ENCODE results near the gene YOD1.

YOD1 gene

DNA sequence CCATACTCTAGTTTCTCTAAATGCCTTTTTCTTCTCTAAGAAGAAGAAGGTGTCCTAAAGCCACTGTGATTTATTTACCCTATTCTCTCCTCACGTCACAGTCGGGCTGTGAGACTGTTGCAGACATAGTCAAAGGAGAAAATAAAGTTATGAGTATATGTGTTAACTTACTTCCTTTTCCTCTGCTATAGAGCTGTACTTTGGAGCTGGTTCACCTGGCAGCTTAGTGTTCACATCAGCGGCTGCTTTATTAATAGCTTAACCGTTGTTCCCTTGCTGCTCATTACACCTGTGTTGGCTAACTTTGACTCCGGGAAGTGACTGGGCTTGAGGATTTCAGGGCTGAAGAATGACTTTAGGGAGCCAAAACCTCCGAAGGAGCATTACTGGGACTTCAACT lies 5.7 kb upstream of the YOD1 start:
- Histone ChIP-seq H3K4me3 (IDR thresholded peaks at IDR 0.05; ENCODE audit: insufficient read depth, low read depth, low read length) (no peak overlapping the region), H2AFZ (ENCODE audit: low read depth) (no peak overlapping the region), H3K9ac (no peak overlapping the region), H3K4me2 (no peak overlapping the region), H4K20me1 (ENCODE audit: insufficient read depth) (no peaks in the 10 kb centered on the region), H3K36me3 (ENCODE audit: insufficient read depth) (no peaks in the 10 kb centered on the region), H3K79me2 (ENCODE audit: insufficient read depth, low read depth) (no peaks in the 10 kb centered on the region), H3K4me1 (ENCODE audit: low read depth, poor library complexity, severe bottlenecking) (peaks cover 46% of the 10 kb centered on the region), H3K27ac (no peak overlapping the region), H3K27me3 (ENCODE audit: insufficient read depth, low read depth) (no peaks in the 10 kb centered on the region)
- TF ChIP-seq, protein P1, sequence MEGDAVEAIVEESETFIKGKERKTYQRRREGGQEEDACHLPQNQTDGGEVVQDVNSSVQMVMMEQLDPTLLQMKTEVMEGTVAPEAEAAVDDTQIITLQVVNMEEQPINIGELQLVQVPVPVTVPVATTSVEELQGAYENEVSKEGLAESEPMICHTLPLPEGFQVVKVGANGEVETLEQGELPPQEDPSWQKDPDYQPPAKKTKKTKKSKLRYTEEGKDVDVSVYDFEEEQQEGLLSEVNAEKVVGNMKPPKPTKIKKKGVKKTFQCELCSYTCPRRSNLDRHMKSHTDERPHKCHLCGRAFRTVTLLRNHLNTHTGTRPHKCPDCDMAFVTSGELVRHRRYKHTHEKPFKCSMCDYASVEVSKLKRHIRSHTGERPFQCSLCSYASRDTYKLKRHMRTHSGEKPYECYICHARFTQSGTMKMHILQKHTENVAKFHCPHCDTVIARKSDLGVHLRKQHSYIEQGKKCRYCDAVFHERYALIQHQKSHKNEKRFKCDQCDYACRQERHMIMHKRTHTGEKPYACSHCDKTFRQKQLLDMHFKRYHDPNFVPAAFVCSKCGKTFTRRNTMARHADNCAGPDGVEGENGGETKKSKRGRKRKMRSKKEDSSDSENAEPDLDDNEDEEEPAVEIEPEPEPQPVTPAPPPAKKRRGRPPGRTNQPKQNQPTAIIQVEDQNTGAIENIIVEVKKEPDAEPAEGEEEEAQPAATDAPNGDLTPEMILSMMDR (conservative IDR thresholded peaks at IDR 0.05; ENCODE audit: low read depth, low read length) = no peak

DNA sequence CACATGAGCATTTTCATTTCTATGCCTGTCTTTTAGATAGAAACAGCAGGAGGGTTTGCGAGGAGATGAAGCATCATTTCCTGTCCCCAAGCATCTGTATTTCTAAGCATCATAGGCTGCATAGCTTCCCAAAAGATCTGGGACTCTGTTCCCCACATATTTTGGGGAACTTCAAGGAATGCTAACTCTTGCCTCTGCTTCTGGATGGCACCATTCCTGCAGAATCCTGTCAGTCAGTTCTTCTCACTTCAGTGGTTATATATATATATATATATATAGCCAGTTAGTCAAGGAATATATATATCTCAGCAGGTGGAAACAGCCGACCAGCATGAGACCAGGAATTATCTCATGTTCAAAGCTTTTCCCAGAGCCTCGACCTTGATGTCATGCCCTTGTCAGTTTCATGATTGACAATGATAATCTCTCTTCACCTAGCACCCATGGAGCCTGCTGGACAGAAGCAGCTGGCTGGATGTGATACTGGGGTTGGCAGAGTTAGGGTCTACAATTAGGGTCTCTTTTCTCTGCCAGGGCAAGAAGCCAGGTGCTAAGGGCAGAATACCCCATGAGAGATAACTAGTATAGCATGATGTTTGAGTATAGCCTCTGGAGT lies 4.5 kb upstream of the YOD1 start:
- no peaks in the 10 kb centered on the region for H3K27me3 ChIP-seq (ENCODE audit: insufficient read depth, low read depth)
- peaks cover 46% of the 10 kb centered on the region for H3K4me1 ChIP-seq (ENCODE audit: low read depth, poor library complexity, severe bottlenecking)
- TF ChIP-seq, protein P1 (conservative IDR thresholded peaks at IDR 0.05; ENCODE audit: low read depth, low read length) = no peak
- no peak overlapping the region for H2AFZ ChIP-seq (ENCODE audit: low read depth)
- H3K9ac ChIP-seq = no peak overlapping the region
- no peaks in the 10 kb centered on the region for H4K20me1 ChIP-seq (ENCODE audit: insufficient read depth)
- H3K4me3 ChIP-seq (IDR thresholded peaks at IDR 0.05; ENCODE audit: insufficient read depth, low read depth, low read length) = no peak overlapping the region
- H3K36me3 ChIP-seq (ENCODE audit: insufficient read depth) = no peaks in the 10 kb centered on the region
- no peak overlapping the region for H3K27ac ChIP-seq
- H3K4me2 ChIP-seq = no peak overlapping the region
- no peaks in the 10 kb centered on the region; the same call in 1 of the 2 replicates for H3K79me2 ChIP-seq (ENCODE audit: insufficient read depth, low read depth)

DNA sequence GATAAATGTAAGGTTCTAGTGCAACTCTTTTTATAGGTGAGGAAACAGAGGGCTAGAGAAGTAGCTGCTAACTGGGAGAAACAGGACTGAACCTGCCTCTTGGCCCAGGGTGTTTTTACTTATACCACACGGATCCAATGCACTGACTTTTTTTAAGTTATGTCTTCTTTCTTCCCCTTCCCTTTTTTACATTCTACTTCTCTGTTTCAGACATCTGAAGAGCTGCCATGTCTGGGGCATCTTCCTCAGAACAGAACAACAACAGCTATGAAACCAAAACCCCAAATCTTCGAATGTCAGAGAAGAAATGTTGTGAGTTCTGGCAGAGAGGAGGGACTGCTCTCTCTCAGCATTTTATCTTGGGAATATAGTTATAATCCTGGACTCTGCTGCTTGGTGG lies 3.5 kb upstream of the YOD1 start:
- no peaks in the 10 kb centered on the region for H3K36me3 ChIP-seq (ENCODE audit: insufficient read depth)
- no peak overlapping the region for H3K9ac ChIP-seq
- no peaks in the 10 kb centered on the region for H3K27me3 ChIP-seq (ENCODE audit: insufficient read depth, low read depth)
- no peak overlapping the region for H3K4me3 ChIP-seq (IDR thresholded peaks at IDR 0.05; ENCODE audit: insufficient read depth, low read depth, low read length)
- TF ChIP-seq, protein P1 (conservative IDR thresholded peaks at IDR 0.05; ENCODE audit: low read depth, low read length) = no peak
- H2AFZ ChIP-seq (ENCODE audit: low read depth) = no peak overlapping the region
- peaks cover 6% of the 10 kb centered on the region; the same call in 1 of the 2 replicates for H3K79me2 ChIP-seq (ENCODE audit: insufficient read depth, low read depth)
- no peak overlapping the region; the same call in 1 of the 2 replicates for H3K4me2 ChIP-seq
- H3K27ac ChIP-seq = no peak overlapping the region
- peaks cover 39% of the 10 kb centered on the region for H3K4me1 ChIP-seq (ENCODE audit: low read depth, poor library complexity, severe bottlenecking)
- no peaks in the 10 kb centered on the region for H4K20me1 ChIP-seq (ENCODE audit: insufficient read depth)

DNA sequence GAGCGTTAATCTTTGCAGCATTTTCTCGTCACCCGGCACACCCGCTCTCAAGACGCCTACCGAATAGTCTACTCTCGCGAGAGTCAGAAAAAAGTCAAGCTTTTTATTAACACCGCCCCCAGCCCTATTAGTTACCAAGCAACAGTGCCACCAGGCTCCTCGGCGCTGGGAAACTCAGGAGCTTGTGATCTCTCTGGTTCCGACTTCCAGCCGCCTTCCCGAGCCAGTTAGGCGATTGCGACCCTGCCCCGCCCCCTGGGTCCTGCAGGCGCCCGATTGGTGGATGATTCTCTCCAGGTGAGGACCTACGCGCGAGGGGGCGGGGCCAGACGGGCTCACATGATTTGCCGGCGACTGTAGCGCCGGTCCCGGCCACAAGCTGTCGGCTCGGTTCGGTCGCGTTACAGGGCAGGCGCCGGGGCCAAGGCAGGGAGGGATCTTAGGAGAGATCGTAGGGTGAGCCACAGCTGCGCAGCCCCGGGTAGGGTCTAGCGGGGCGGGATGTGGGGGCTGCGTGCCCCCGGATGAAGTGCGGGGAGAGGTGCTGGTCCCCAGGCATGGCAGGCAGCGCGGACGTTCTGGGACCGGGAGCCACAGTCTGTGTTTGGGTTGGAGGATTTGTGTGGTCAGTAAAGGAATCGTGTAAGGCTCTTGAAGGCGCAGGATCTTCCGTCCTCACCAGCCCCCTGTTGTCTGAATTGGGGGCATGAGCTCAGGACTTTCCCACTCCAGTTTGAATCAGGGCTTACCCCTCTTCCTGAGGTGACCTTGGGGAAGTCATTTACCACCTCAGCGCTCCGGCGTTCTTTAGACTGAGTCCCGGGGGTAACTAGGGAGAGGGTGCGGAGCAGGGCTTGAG lies 2.1 kb upstream of the YOD1 start, which contains the start of gene PFKFB2:
Gene PFKFB2 (plus strand): TSS at position 365 of the 859 bp plus-strand sequence. CDS start 1,443 bp downstream, outside the sequence.
- Histone ChIP-seq H2AFZ (ENCODE audit: low read depth) (peak within 1 kb of the TSS; percentile 85), H3K36me3 (ENCODE audit: insufficient read depth) (no peaks in the 10 kb centered on the region), H3K27me3 (ENCODE audit: insufficient read depth, low read depth) (no peaks in the 10 kb centered on the region), H3K4me1 (ENCODE audit: low read depth, poor library complexity, severe bottlenecking) (peaks cover 30% of the 10 kb centered on the region), H4K20me1 (ENCODE audit: insufficient read depth) (no peaks in the 10 kb centered on the region), H3K4me2 (peak within 1 kb of the TSS; percentile 72), H3K9ac (peak within 1 kb of the TSS; percentile 63), H3K27ac (peak within 1 kb of the TSS; percentile 6; the same call in 1 of the 2 replicates), H3K4me3 (IDR thresholded peaks at IDR 0.05; ENCODE audit: insufficient read depth, low read depth, low read length) (no peak within 1 kb of the TSS), H3K79me2 (ENCODE audit: insufficient read depth, low read depth) (peaks cover 10% of the 10 kb centered on the region; the same call in 1 of the 2 replicates)
- TF ChIP-seq, protein P1 (conservative IDR thresholded peaks at IDR 0.05; ENCODE audit: low read depth, low read length) = no peak
